ENCODE measurements around the gene TMED10. TPM values are rescaled to one million over a fixed set of nuclear protein-coding genes. Genes with fewer than 3 reads are reported as not detected.

The TMED10 gene
- total RNA-seq, 1 donor from 2014 or later: 380 TPM

- Mint-ChIP-seq H3K4me1 (ENCODE audit: unreplicated experiment) (no peaks in the 10 kb centered on the region), H3K9me3 (ENCODE audit: unreplicated experiment) (no peaks in the 10 kb centered on the region), H3K4me3 (ENCODE audit: unreplicated experiment) (no peak overlapping the region), H3K36me3 (ENCODE audit: unreplicated experiment) (peaks cover 52% of the 10 kb centered on the region), H3K27ac (ENCODE audit: unreplicated experiment) (no peak overlapping the region), H3K27me3 (ENCODE audit: unreplicated experiment) (no peaks in the 10 kb centered on the region)
- TF ChIP-seq CTCF (IDR thresholded peaks at IDR 0.05): no peak
- no peak for DNase-seq (ENCODE audit: extremely low spot score, unreplicated experiment)
These were observed 81.5 kb downstream of the TMED10 start for GRCh38 chr14:75094896-75095295.

- no peak overlapping the region for H3K27ac Mint-ChIP-seq (ENCODE audit: unreplicated experiment)
- no peak overlapping the region for H3K4me3 Mint-ChIP-seq (ENCODE audit: unreplicated experiment)
- no peaks in the 10 kb centered on the region for H3K9me3 Mint-ChIP-seq (ENCODE audit: unreplicated experiment)
- no peaks in the 10 kb centered on the region for H3K27me3 Mint-ChIP-seq (ENCODE audit: unreplicated experiment)
- H3K36me3 Mint-ChIP-seq (ENCODE audit: unreplicated experiment): peaks cover 34% of the 10 kb centered on the region
- H3K4me1 Mint-ChIP-seq (ENCODE audit: unreplicated experiment): no peaks in the 10 kb centered on the region
- no peak for DNase-seq (ENCODE audit: extremely low spot score, unreplicated experiment)
- no peak for TF ChIP-seq CTCF (IDR thresholded peaks at IDR 0.05)
These were observed 83.7 kb downstream of the TMED10 start for GRCh38 chr14:75092698-75093097.

- no peak for DNase-seq (ENCODE audit: extremely low spot score, unreplicated experiment)
- H3K27ac Mint-ChIP-seq (ENCODE audit: unreplicated experiment): no peak overlapping the region
- no peaks in the 10 kb centered on the region for H3K9me3 Mint-ChIP-seq (ENCODE audit: unreplicated experiment)
- peaks cover 39% of the 10 kb centered on the region for H3K36me3 Mint-ChIP-seq (ENCODE audit: unreplicated experiment)
- no peaks in the 10 kb centered on the region for H3K4me1 Mint-ChIP-seq (ENCODE audit: unreplicated experiment)
- TF ChIP-seq CTCF (IDR thresholded peaks at IDR 0.05): no peak
- no peak overlapping the region for H3K4me3 Mint-ChIP-seq (ENCODE audit: unreplicated experiment)
- H3K27me3 Mint-ChIP-seq (ENCODE audit: unreplicated experiment): no peaks in the 10 kb centered on the region
These were observed 85.2 kb downstream of the TMED10 start for GRCh38 chr14:75091251-75091650.

- Mint-ChIP-seq H3K4me3 (ENCODE audit: unreplicated experiment) (no peak overlapping the region), H3K36me3 (ENCODE audit: unreplicated experiment) (peaks cover 46% of the 10 kb centered on the region), H3K9me3 (ENCODE audit: unreplicated experiment) (no peaks in the 10 kb centered on the region), H3K4me1 (ENCODE audit: unreplicated experiment) (no peaks in the 10 kb centered on the region), H3K27me3 (ENCODE audit: unreplicated experiment) (no peaks in the 10 kb centered on the region), H3K27ac (ENCODE audit: unreplicated experiment) (no peak overlapping the region)
- TF ChIP-seq CTCF (IDR thresholded peaks at IDR 0.05): no peak
- DNase-seq (ENCODE audit: extremely low spot score, unreplicated experiment): no peak
These were observed 86.1 kb downstream of the TMED10 start for GRCh38 chr14:75090353-75090752.

- H3K9me3 Mint-ChIP-seq (ENCODE audit: unreplicated experiment): no peaks in the 10 kb centered on the region
- peaks cover 48% of the 10 kb centered on the region for H3K36me3 Mint-ChIP-seq (ENCODE audit: unreplicated experiment)
- H3K4me1 Mint-ChIP-seq (ENCODE audit: unreplicated experiment): no peaks in the 10 kb centered on the region
- no peak overlapping the region for H3K27ac Mint-ChIP-seq (ENCODE audit: unreplicated experiment)
- no peak for DNase-seq (ENCODE audit: extremely low spot score, unreplicated experiment)
- no peaks in the 10 kb centered on the region for H3K27me3 Mint-ChIP-seq (ENCODE audit: unreplicated experiment)
- H3K4me3 Mint-ChIP-seq (ENCODE audit: unreplicated experiment): no peak overlapping the region
- peak; percentile 87 for TF ChIP-seq CTCF (IDR thresholded peaks at IDR 0.05)
These were observed 87.6 kb downstream of the TMED10 start for GRCh38 chr14:75088566-75089373.
